NCI-H345 treated with DMSO at 0.1 percent for 48 hours (cell line): Measurements from ENCODE around the gene DDX4.

Source experiments
- DNase-seq: peaks from one replicate; lab custom pipeline; 2025; ENCODE audit not compliant: unreplicated experiment; lab: John Stamatoyannopoulos, UW

The DDX4 gene

GRCh38 chr5:55820488-55820887 is 82.6 kb downstream of the DDX4 start:
- no peak for DNase-seq

DNA sequence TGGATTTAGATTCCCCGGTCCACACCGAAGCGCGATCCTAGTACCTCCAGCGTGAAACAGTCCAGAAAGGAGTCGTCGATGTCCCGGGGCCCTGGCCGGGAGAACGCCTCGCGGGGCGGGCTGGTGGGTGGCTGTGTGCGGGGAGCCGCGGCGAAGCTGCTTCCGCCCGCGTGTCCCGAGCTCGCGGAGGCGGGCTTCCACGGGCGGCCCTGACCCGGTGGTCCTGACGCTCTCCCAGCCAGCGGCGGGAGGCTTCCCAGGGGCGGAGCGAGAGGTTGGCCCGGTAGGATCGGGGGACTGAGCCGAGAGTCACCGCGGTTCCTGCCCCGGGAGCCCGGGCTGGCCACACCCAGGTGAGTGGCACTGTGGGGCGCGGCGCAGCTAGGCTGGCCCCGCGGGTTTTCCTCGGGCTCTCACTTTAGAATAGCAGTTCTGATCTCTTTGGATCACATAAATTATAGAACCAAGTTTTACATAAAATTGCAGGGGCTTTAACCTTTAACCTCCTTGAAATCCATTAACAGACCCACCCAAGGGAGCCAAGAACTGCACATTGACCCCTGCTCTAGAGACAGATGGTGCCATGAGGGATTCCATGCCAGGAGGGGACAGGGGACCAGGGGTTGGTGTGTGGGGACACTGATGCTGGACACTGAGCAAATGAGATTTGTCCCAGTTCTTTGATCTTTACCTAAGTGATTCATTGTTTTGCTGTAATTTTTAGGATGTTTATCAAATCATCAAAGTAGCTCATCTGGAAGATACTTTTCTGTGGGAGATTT is 84.1 kb downstream of the DDX4 start:
- DNase-seq, result no peak

DNA sequence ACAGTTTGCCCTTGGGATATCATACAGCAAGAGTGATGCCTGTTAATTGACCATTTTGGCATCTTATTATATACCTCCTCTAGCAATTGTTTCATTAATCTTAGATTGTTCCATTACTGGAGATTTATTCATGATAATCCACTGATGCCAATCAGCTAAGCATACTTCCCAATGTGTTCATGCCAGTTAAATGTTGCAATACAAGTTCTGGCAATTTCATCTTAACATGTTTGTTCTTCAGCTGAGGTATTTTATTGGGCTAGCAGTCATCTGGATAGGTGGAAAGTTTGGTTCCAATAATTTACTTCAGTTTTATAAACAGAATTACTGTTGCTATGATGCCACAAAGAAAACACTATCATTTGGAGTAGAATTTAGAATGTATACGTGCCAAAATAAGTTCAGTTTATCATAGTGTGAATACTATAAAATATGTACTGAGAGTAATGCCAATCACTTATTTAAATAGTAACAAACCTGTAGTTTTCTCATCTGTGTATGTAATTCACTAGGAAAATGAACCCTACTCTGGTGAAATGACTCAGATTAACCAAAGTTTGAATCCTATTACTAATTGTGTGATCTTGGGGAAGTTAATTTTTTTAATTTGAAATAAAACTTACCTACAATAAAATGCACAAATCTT is 85.4 kb downstream of the DDX4 start:
- no peak for DNase-seq

DNA sequence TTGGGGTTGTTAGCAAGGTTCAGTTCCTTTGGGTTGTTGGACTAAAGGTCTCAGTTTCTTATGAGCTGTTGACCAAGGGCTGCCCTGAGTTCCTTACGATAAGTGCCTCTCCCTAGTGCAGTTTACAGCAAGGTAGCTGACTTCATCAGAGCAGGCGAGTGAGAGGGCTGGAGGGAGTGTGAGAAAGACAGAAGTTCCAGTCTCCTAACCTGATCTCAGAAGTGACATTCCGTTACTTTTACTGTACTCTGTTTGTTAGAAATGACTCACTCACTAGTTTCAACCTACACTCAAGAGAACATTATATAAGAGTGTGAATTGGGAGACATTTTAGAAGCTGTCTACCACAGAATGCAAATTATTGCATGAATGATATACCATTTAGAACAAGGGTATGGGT is 92.1 kb downstream of the DDX4 start:
- no peak for DNase-seq

- DNase-seq, result no peak
Observed at GRCh38 chr5:55832446-55832845, 94.6 kb downstream of the DDX4 start.

- no peak for DNase-seq
Observed at GRCh38 chr5:55836191-55836590, 98.3 kb downstream of the DDX4 start.

- DNase-seq, result no peak
Observed at GRCh38 chr5:55841976-55842375, 104.1 kb downstream of the DDX4 start.

DNA sequence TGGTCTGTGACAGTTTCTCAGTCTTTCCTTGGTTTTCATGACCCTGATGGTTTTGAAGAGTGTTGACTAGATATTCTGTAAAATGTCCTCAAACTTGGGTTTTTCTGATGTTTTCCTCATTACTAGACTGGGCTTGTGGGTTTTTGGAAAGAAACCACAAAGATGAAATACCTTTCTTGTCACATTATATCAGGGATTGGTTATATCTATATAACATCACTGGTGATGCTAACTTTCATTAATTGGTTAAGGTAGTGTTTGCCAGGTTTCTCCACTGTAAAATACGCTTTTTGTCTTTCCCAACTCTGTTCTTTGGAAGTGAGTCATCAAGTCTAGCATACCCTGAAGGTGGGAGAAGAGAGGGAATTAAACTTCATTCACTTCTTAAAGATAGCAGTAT is 110.0 kb downstream of the DDX4 start:
- no peak for DNase-seq

DNA sequence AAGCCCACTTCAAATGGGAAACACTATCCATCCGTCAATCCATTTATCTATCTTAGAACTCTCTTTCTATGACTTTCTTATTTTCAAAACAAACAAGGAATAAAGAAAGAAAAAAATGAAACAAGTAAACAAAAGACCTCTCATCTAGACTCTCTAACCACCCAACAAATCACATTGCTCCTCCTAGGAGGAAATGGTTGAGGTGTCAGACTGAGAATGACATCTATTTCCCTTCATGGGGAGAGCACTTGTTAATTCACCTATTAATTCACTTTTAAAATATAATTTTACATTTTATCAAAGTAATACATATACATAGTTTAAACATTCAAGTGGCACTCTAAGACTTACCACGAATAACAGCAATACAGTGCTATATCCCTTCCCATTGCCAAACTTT is 110.9 kb downstream of the DDX4 start:
- DNase-seq, result no peak

DNA sequence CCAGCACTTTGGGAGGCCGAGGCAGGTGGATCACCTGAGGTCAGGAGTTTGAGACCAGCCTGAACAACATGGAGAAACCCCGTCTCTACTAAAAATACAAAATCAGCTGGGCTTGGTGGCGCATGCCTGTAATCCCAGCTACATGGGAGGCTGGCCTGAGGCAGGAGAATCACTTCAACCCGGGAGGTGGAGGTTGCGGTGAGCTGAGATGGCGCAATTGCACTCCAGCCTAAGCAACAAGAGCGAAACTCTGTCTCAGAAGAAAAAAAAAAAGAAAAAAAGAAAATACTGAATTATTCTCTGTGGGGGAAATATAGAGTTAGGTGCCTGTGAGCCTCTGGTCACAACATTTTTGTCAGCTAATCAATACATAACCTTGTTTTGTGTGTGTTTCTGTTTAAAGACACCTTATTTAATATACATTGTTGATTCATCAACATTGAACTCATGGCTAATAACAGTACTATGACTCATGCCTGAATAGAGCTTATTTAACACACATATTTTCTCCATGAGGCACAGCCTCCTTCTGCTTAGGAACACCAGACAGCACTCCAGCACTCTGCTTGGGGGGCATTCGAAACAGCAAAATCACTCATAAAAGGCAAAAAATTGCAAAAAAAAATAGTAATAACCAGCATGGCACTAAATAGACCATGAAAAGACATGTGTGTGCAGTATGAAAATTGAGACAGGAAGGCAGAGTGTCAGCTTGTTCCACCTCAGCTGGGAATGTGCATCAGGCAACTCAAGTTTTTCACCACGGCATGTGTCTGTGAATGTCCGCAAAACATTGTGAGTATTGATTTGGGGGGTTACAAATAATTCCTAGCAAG is 113.2 kb downstream of the DDX4 start, which contains the start of gene IL31RA:
IL31RA (plus strand) TSS at position 519 of the 836 bp plus-strand sequence; CDS start at position 733, 214 bp downstream.
- no peak for DNase-seq

DNA sequence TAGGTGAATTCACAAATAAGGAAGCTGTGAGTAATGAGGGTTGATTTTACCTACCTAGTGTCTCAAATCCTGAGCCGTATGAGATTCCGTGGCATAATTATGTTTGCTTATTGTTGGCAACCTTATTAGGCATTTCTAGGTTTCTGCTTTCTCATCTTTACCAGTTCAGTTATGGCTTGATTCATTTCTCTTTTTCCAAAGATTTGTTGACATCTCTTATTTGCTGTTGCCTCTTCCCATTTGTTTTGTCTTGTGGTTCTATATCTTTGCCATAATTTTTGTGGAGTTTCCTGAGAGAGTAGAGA is 113.8 kb downstream of the DDX4 start:
- no peak for DNase-seq

DNA sequence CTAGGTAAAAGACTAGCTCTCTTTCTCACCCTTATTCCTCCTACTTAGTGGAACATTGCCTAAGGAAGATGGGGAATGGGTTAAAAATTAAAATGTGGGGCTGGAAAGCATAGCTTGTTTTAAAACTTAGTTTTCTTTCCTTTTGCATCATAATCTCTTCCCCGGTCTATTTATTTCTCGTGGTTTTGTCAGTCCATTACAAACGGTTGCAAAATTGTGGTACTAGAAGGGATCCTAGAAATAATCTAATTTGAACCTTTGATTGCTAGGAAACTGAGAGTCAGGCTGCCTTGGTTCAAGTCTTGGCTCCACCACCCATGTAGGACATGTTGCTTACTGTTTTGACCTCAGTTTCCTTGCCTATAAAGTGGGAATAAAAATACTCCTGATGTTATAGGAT is 114.6 kb downstream of the DDX4 start:
- DNase-seq, result no peak

DNA sequence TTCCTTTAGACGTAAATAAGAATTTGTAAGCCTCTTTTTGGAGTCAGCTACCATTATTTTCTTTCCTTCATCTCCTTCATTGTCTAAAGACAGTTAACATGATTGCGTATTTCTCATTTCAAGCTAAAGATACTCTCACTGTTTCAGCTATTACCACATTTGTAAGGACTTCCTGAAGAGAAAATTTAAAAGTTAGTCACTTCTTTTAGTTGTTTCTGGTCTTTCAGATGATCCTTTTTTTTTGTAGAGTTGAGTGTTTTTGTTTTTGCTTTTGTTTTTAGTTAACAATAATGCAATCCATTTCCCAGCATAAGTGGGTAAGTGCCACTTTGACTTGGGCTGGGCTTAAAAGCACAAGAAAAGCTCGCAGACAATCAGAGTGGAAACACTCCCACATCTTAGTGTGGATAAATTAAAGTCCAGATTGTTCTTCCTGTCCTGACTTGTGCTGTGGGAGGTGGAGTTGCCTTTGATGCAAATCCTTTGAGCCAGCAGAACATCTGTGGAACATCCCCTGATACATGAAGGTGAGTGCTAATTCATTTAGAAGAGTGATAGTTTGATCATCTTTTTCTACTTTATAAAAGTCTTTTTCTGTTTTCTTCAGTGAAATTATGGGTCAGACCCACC is 115.3 kb downstream of the DDX4 start:
- no peak for DNase-seq

GRCh38 chr5:55853818-55854217 is 116.0 kb downstream of the DDX4 start:
- no peak for DNase-seq

- DNase-seq, result no peak
Observed at GRCh38 chr5:55855509-55855908, 117.6 kb downstream of the DDX4 start.

- no peak for DNase-seq
Observed at GRCh38 chr5:55856516-55857246, 118.8 kb downstream of the DDX4 start.

GRCh38 chr5:55857247-55857640 is 119.4 kb downstream of the DDX4 start:
- no peak for DNase-seq

DNA sequence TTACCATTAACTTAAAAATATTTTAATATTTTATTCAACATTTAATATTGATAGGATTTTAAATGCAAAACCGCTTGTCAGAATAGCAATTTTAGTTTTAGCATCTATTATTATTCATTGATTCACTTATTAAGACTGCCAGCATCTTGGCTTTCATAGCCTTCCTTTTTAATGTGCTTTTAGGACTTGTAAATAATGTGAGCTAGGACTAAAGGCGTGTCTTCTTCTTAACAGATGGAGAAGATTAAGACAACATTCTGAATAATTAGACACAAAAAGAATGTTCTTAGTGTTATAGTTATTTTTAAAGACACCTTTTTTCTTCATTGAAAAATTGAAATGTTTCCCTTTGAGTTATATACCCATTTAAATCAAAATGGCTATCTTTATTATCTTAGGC is 120.2 kb downstream of the DDX4 start:
- DNase-seq, result no peak

DNA sequence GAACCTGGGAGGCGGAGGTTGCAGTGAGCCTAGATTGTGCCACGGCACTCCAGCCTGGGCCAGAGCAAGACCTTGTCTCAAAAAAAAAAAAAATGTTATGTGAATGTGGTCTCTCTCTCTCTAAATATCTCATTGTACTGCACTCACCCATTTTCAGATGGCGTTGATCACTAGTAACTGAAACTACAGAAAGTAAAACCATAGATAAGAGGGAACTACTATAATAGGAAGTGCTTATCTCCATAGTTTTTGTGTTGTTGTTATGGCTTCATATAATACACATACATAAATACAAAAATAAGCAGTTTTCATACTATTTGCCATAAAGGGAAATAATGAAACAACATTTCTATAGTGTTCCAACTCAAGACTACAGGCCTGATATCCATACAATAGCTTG is 122.4 kb downstream of the DDX4 start:
- DNase-seq, result no peak

- no peak for DNase-seq
Observed at GRCh38 chr5:55860709-55861108, 122.8 kb downstream of the DDX4 start.
